HG03108 (cell line): ENCODE results near the gene COL9A3.

Experiments
- ATAC-seq: cut with Tn5 transposase; IDR thresholded peaks from one replicate; pipeline ENCODE4 v1.9.1; 2021; ENCODE audit warnings: moderate library complexity; ENCODE audit not compliant: unreplicated experiment

The COL9A3 gene

GRCh38 chr20:62822239-62822787, 5.5 kb downstream of the COL9A3 start:
- ATAC-seq = no peak

DNA sequence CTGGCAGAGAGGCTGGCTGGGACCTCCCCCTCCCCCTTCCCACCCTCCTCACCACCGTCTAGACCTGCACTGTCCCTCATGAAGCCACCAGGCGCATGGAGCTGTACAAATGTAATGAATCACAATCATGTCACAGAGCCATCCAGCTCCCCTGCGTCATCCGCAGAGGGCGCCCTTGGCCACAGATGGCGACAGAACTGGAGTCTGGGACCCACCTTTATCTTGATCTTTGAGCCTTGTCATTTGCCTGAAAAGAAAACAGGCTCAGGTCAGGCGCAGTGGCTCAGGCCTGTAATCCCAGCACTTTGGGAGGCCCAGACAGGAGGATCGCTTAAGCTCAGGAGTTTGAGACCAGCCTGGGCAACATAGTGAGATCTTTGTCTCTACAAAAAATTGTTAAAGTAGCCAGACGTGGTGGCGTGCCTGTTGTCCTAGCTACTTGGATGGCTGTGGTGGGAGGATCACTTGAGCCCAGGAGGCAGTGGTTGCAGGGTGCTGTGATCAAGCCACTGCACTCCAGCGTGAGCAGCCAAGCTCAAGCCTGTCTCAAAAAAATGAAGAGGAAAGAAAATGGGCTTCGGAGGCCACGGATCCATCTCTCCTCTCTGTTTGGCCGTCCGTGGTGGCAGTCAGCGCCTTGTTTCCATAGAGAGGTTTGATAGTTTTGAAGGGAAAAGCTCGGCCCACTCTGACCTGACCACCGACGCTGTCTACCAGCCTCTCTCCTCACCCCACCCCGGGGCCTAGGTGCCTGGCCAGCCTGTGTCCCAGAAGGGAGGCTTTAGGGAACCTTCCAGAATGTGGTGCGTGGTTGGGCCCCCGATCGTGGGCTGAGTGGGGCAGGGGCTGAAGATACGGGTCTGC, 6.2 kb downstream of the COL9A3 start:
- ATAC-seq = no peak

GRCh38 chr20:62823688-62824475, 7.0 kb downstream of the COL9A3 start:
- ATAC-seq = no peak

GRCh38 chr20:62824476-62825332, 7.9 kb downstream of the COL9A3 start:
- no peak for ATAC-seq

GRCh38 chr20:62825333-62825985, 8.6 kb downstream of the COL9A3 start:
- ATAC-seq = no peak

DNA sequence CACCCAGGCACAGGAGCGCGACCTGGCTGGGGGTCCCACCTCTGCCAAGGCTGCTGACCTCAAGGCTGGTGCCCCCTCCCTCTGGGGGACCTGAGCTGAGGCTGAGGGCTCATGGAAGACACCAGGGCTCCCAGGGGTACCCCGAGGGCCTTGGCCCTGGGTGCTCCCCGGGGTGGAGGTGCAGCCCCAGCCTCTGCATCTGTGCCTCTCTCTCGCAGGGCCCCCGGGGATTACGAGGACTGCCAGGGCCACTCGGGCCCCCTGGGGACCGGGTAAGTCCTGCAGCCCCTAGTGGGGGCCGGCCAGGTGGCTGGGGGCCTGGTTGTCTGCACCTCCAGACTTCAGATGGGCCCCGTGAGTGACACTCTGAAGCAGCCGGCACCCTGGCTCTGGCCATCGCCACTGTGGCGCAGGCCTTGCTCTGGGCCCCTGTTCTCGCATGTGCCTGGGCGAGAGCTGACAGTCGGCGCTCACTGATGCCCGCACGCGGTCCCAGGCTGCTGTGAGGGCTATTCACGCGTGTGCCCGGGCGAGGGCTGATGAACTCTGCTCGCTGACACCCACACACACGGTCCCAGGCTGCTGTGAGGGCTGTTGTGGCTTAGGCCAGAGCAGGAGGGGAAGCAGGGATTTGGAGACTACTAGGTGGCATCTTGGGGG, 9.3 kb downstream of the COL9A3 start:
- no peak for ATAC-seq

DNA sequence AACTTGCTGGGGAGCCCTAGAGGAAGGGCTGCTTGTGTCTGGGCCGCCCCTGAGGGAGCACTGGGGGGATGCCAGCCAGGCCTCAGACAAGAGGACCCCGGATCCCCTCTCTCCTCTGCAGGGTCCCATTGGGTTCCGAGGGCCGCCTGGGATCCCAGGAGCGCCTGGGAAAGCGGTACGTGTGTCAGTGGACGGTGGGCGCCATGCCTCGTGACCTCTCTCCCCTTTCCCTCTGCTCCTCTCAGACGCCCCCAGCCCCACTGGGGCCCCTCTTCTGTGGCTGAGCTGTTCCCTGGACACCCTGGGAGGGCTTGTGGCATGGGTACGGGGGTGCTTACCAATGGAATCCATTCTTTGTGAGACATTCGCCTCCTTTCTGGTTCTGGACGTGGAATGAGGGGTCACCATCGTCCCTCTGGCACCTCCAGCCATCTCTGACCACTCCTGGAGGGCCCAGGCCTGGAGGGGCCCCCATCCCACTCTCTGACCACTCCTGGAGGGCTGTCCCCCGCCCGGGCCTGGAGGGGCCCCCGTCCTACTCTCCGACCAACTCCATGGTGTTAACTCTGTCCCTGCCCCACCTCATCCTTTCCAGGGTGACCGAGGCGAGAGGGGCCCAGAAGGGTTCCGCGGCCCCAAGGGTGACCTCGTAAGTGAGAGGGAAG, 9.9 kb downstream of the COL9A3 start:
- no peak for ATAC-seq

- ATAC-seq = no peak
These were observed 10.6 kb downstream of the COL9A3 start for GRCh38 chr20:62827311-62828038.

DNA sequence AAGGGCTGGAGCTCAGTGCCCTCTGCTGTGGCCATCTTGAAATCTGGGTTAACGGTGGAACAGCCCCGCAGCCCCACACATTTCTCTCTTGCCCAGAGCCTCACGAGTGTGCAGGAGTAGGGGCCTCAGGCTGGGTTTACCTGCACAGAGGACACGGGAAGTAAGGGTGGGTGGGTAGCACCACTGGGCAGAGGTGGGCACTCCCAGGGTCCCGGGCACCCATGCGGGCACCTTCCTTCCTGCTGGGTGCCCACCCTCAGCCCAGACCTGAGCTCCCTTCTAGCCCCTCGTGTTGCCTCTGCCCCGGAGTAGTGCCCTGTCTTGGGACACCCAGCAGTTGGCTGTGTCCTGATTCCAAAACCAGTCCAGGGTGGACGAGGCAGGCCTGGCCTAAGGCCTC, 11.2 kb downstream of the COL9A3 start:
- no peak for ATAC-seq

GRCh38 chr20:62828511-62829230, 11.8 kb downstream of the COL9A3 start:
- no peak for ATAC-seq

DNA sequence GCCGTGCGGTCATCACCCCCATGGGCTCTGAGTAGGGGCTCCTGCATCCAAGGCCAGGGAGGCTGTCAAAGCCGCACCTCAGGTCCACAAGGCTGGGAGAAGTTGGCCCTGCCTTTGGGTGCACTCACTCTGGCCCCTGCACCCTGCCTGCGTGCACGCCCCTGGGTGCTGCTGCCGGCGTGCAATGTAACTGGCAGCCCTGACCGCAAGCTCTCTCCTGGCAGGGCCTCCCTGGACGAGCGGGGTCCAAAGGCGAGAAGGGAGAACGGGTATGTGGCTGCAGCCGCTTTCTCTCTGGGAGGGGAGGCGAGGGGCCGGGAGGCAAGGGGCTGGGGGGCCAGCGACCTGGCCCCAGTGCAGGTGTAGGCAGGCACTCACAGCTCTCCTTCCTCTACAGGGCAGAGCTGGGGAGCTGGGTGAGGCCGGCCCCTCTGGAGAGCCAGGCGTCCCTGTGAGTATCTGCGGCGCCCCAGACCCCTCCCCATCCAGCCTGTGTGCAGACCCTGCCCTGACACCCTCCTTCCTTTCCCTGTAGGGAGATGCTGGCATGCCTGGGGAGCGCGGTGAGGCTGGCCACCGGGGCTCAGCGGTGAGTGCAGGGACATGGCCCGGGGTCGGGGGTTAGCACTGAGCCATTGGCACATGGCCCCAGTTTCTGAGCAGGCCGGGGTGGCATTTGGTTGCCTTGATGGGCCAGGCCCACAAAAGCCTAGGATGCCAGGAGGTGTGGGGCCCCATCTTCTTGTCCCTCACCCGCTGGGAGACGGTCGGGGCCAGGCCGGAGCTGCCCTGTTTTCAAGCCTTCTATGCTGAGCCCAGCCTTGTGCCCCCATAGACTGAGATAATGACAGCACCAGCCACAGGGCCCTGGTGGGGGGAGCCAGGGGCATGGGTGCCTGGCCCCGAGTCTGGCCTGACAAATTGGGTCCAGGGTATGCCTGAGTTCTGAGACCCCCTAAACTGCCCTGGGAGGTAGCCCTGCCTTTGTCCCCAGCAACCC, 12.7 kb downstream of the COL9A3 start:
- no peak for ATAC-seq

- no peak for ATAC-seq
These were observed 13.4 kb downstream of the COL9A3 start for GRCh38 chr20:62830251-62830650.

DNA sequence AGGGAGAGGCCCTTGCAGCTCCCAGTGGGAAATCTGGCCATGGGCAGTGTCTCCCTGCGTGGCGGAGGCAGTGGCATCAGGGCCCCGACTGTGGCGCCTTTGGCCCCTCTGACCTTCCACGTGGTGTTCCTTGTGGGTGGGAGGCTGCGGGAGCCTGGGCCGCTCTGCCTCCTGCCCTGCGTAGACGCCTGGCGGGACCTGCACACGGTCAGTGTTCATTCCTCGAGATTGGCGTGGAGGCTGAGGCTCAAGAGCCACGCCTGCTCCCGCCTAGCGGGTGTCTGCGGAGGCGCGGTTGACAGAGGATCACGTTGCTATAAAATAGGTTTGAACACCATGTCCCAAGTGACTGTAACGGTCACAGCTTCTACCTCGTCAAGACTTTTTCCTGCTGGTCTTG, 14.0 kb downstream of the COL9A3 start:
- no peak for ATAC-seq

DNA sequence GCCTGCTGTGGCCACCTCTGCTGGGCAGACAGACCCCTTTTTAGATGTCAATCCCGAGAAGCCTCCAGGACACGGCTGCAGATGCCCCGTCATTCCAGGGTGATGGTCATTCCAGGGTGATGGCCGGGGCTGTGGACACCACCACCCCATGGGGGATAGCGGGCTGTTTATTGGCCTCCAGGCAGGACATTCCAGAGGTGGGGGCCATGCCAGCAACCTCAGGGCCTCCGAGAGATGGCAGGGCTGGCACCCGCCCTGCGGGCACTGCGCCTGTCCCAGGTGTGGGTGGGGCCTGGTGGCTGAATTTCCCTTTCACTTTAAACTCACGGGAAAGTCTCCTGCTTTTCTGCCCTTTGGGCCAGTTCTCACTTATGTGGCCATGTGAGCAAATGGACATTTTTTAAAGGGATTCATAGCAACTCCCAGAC, 14.5 kb downstream of the COL9A3 start:
- no peak for ATAC-seq

- no peak for ATAC-seq
These were observed 15.0 kb downstream of the COL9A3 start for GRCh38 chr20:62831854-62832211.

DNA sequence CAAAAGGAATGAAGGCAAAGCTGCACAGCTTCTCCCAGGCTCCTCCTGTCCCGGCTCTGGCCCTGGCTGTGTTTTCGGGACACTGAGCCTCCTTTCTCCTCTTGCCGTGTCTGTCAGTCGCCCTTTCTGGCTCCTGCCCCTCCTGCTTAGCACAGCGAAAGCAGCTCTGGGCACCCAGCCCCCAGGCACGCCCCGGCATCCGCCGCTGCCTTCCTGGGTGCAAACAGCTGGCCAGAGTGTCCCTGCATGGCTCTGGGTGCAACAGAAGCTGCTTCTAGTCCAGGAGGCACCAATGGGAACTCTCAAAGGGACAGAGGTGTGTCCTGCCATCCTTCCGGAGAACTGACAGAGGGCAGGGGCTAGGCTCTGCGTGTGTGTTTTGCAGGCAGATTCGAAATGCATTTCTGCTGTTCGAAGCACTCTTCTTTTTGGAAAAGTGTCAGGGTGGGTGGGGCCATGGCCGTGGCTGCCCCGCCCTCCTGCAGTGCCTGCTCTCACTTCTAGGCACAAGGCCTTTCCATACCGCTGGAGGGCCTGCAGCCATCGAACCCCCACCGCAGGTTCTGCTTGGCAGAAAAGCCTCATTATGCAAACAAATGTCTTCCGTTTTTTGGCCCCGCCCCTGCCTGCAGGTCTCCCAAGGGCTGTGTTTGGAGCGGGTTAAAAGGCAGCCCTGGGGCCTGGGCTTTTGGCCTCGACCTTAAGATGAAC, 15.5 kb downstream of the COL9A3 start:
- peak; percentile 55 for ATAC-seq
